Fibroblast of lung (primary cell): ENCODE results near the gene C7orf57.

Source experiments
- CTCF ChIP-seq, 2 donors: IDR thresholded peaks in 1 of 2; conservative IDR thresholded peaks in 1 of 2; 1 replicate in 1 of 2; 2 replicates in 1 of 2; pipeline ENCODE4 v1.5.1; 2011 to 2012; ENCODE audit warnings: low read length in 2 of 2, control low read depth in 1 of 2, inconsistent platforms in 1 of 2, low read depth in 1 of 2, mild to moderate bottlenecking in 1 of 2
- EZH2 ChIP-seq: IDR thresholded peaks from 2 replicates; pipeline ENCODE4 v1.5.1; 2012; ENCODE audit warnings: low read length, control low read depth, mild to moderate bottlenecking; ENCODE audit errors: missing control alignments

DNA sequence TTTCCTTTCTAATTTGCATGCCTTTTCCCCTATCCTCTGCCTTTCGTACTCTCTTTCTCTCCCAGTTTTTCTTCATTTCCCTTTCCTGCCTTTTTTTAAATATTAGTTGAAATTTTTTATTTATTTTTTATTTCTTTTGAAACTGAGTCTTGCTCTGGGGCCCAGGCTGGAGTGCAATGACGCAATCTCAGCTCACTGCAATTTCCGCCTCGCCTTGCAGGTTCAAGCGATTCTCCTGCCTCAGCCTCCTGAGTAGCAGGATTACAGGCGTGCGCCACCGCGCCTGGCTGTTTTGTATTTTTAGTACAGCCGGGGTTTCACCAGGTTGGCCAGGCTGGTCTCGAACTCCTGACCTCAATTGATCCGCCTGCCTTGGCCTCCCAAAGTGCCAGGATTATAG lies 35.9 kb upstream of the C7orf57 start:
- TF ChIP-seq CTCF (conservative IDR thresholded peaks at IDR 0.05 in 1 of 2, IDR thresholded peaks at IDR 0.05 in 1 of 2; ENCODE audit: low read depth in 1 of 2, low read length in 2 of 2) (no peak), EZH2 (no peak)
